H1 (cell line): ENCODE data around the gene INPP5E. TPM values are rescaled to one million over a fixed set of nuclear protein-coding genes. Genes with fewer than 3 reads are reported as not detected.

ENCODE experiments used
- CHD7 ChIP-seq: fragments of 300-600 bp; sonication (generic); IDR thresholded peaks from 2 replicates; pipeline ENCODE4 v1.7.1; 2012; ENCODE audit warnings: low read length, moderate library complexity, mild to moderate bottlenecking, inconsistent platforms; ENCODE audit not compliant: insufficient replicate concordance
- POLR2A ChIP-seq, 2 experiments: IDR thresholded peaks; 1 replicate in 1 of 2; 2 replicates in 1 of 2; pipeline ENCODE4 v1.6.1; 2011; ENCODE audit warnings: low read depth in 2 of 2, low read length in 2 of 2, mild to moderate bottlenecking in 2 of 2; ENCODE audit errors: control extremely low read depth in 1 of 2
- POLR2AphosphoS5 ChIP-seq: IDR thresholded peaks from 2 replicates; pipeline ENCODE4 v1.6.1; 2011; ENCODE audit warnings: low read depth, low read length
- RFX5 ChIP-seq: IDR thresholded peaks from 2 replicates; pipeline ENCODE4 v1.6.1; 2011; ENCODE audit warnings: low read depth, low read length, improper control_type of control experiment, borderline replicate concordance
- SIN3A ChIP-seq, 2 experiments: IDR thresholded peaks in 1 of 2; conservative IDR thresholded peaks in 1 of 2; 2 replicates each; pipeline ENCODE4 v1.6.1; 2011 to 2012; ENCODE audit warnings: low read length in 2 of 2, improper control_type of control experiment in 1 of 2, low read depth in 1 of 2, mild to moderate bottlenecking in 1 of 2
- SP1 ChIP-seq: IDR thresholded peaks from 2 replicates; pipeline ENCODE4 v1.6.1; 2011; ENCODE audit warnings: low read depth, low read length
- TEAD4 ChIP-seq: IDR thresholded peaks from 2 replicates; pipeline ENCODE4 v1.6.1; 2012; ENCODE audit warnings: low read depth, low read length, inconsistent platforms, mixed read lengths
- polyA plus RNA-seq, 7 experiments: library from polyadenylated mRNA; depleted of rRNA in 3 of 7; stranded (reverse) in 5 of 7; unstranded in 2 of 7; fragments of >200 nt in 5 of 7; fragments of 200-250 nt in 2 of 7; gene quantifications; 1 replicate in 5 of 7; 2 replicates in 1 of 7; 4 replicates in 1 of 7; pipeline versions ENCODE4 v1.2.1 to v1.2.3, GENCODE V29; 2011 to 2013; ENCODE audit warnings: missing spikeins in 2 of 7, mixed read lengths in 2 of 7
- total RNA-seq: library from RNA; stranded (reverse); fragmentation: NEBNext Ultra II Directional; extraction: Animal tissue kit (Norgen Biotek cat#: 25700); gene quantifications from 2 replicates; pipeline ENCODE4 v1.2.1, GENCODE V29; 2021
- TF ChIP-seq, protein P1 (sequence below): IDR thresholded peaks from 2 replicates; pipeline ENCODE4 v1.6.1; 2012; ENCODE audit warnings: inconsistent platforms

Gene INPP5E
- total and polyA plus RNA-seq, 2 of the 8 experiments (the other 6 are each of a cell fraction or from before 2014, with no cell fraction given): 8.7 to 11.3 TPM

DNA sequence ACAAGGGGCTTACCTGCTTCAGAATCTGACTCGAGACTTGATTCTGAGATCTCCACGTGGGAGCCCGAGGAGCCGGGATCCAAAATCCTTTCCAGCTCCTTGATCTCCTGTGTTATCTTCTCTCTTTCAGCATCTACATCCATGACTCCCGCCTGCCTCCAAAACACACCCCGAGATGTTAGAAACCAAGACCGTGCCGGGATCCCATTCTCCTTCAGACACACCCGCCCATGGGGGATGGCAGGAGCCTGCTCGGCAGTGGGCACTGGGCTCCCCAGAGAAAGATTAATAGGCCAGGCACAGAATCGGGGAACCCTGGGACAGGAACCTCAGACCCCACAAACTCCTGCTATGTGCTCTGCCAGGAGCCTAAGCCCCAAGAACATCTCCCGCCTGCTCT lies 41.4 kb downstream of the INPP5E start (continued):
- no peak for TF ChIP-seq CHD7
- TF ChIP-seq, protein P1, sequence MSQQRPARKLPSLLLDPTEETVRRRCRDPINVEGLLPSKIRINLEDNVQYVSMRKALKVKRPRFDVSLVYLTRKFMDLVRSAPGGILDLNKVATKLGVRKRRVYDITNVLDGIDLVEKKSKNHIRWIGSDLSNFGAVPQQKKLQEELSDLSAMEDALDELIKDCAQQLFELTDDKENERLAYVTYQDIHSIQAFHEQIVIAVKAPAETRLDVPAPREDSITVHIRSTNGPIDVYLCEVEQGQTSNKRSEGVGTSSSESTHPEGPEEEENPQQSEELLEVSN: no peak
- TF ChIP-seq SIN3A (conservative IDR thresholded peaks at IDR 0.05 in 1 of 2, IDR thresholded peaks at IDR 0.05 in 1 of 2; ENCODE audit: low read depth in 1 of 2, low read length in 2 of 2): no peak
- TF ChIP-seq SP1: no peak
- TF ChIP-seq POLR2AphosphoS5: no peak
- TF ChIP-seq POLR2A (IDR thresholded peaks at IDR 0.05; ENCODE audit: control extremely low read depth in 1 of 2, low read depth in 2 of 2, low read length in 2 of 2): no peak
- no peak for TF ChIP-seq RFX5
- no peak for TF ChIP-seq TEAD4
